GM18868 (cell line): Measurements from ENCODE around the gene MOCOS.
"Not testable (repeated sequence)": the region's sequence is repeated elsewhere in the genome, so short reads cannot be mapped to it uniquely, and the experiment has no call there.

Experiments used
- ATAC-seq: cut with Tn5 transposase; IDR thresholded peaks from one replicate; pipeline ENCODE4 v1.9.1; 2021; ENCODE audit warnings: mild to moderate bottlenecking, moderate library complexity; ENCODE audit not compliant: unreplicated experiment

MOCOS gene

GRCh38 chr18:36197511-36198166 lies 10.3 kb downstream of the MOCOS start:
- no peak for ATAC-seq

- no peak for ATAC-seq
Measured at GRCh38 chr18:36199691-36200295, 12.5 kb downstream of the MOCOS start.

- ATAC-seq = no peak
Measured at GRCh38 chr18:36200354-36200771, 13.1 kb downstream of the MOCOS start.

GRCh38 chr18:36201765-36202164 lies 14.5 kb downstream of the MOCOS start:
- no peak for ATAC-seq

- no peak for ATAC-seq
Measured at GRCh38 chr18:36203360-36203895, 16.1 kb downstream of the MOCOS start.

GRCh38 chr18:36205166-36205565 lies 17.9 kb downstream of the MOCOS start:
- ATAC-seq = no peak

GRCh38 chr18:36207303-36207702 lies 20.0 kb downstream of the MOCOS start:
- ATAC-seq = no peak

- ATAC-seq = not testable (repeated sequence)
Measured at GRCh38 chr18:36207969-36208368, 20.7 kb downstream of the MOCOS start.

GRCh38 chr18:36211612-36212065 lies 24.3 kb downstream of the MOCOS start:
- peak; percentile 71 for ATAC-seq

GRCh38 chr18:36212301-36213171 lies 25.2 kb downstream of the MOCOS start:
- no peak for ATAC-seq

GRCh38 chr18:36214811-36215210 lies 27.5 kb downstream of the MOCOS start:
- no peak for ATAC-seq

GRCh38 chr18:36215577-36215976 lies 28.3 kb downstream of the MOCOS start:
- ATAC-seq = no peak

- ATAC-seq = no peak
Measured at GRCh38 chr18:36217348-36217747, 30.1 kb downstream of the MOCOS start.

- ATAC-seq = no peak
Measured at GRCh38 chr18:36229188-36229587, 41.9 kb downstream of the MOCOS start.

GRCh38 chr18:36240510-36240909 lies 53.2 kb downstream of the MOCOS start:
- ATAC-seq = not testable (repeated sequence)

- ATAC-seq = no peak
Measured at GRCh38 chr18:36241831-36242230, 54.5 kb downstream of the MOCOS start.

- ATAC-seq = no peak
Measured at GRCh38 chr18:36247036-36247435, 59.7 kb downstream of the MOCOS start.

GRCh38 chr18:36249392-36249791 lies 62.1 kb downstream of the MOCOS start:
- no peak for ATAC-seq

GRCh38 chr18:36250827-36251226 lies 63.5 kb downstream of the MOCOS start:
- no peak for ATAC-seq

- ATAC-seq = no peak
Measured at GRCh38 chr18:36255072-36255698, 67.9 kb downstream of the MOCOS start.

GRCh38 chr18:36256094-36256493 lies 68.8 kb downstream of the MOCOS start:
- no peak for ATAC-seq
